Measurements from ENCODE around the gene GPR135. TPM values are rescaled to one million over a fixed set of nuclear protein-coding genes. Genes with fewer than 3 reads are reported as not detected.

The GPR135 gene
- total RNA-seq: 1 to 10 TPM; 1.3 to 1.8 (median 1.8) TPM
- 2.6 TPM for total RNA-seq (2013)

DNA sequence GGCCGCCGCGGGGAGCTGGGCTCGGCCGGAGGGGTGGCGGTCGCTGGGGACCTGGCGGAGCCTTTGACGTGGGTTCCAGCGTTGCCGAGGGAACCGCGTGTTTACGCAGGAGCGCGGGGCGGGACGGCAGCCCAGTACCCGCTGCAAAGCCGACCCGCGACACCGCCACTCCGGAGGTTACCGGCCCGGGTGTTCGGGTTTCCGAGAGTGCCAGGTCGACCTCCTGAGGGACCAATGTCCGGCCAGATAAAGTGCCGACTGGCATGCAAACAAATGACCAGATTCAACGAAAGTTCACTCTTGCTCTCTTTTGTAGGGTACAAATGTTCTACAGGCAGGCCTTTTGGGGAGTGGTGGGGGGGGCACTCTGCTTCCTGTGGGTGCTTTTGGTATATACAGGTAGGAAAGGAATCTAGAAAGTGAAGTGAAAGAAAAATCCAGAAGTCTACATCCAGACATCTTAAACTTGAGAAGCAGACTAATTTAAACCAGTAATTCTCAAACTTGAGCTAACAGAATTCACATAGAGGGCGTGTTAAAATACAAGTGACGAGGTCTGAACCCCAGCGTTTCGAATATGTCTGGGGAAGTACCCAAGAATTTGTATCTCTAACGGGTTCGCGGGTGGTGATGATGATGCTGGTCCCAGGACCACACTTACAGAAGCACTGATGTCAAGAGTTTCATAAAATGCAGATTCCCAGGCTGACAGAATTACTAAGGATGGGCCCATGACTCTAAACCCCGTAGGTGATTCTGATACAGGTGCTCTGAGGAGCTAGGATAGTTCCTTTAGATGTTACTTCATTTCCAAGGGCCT lies at the start of gene GPR135:
Gene GPR135, minus strand, starts transcription at position 65 of the 820 bp plus-strand sequence. CDS start 154 bp downstream, outside the sequence.
- TF ChIP-seq, protein P1, sequence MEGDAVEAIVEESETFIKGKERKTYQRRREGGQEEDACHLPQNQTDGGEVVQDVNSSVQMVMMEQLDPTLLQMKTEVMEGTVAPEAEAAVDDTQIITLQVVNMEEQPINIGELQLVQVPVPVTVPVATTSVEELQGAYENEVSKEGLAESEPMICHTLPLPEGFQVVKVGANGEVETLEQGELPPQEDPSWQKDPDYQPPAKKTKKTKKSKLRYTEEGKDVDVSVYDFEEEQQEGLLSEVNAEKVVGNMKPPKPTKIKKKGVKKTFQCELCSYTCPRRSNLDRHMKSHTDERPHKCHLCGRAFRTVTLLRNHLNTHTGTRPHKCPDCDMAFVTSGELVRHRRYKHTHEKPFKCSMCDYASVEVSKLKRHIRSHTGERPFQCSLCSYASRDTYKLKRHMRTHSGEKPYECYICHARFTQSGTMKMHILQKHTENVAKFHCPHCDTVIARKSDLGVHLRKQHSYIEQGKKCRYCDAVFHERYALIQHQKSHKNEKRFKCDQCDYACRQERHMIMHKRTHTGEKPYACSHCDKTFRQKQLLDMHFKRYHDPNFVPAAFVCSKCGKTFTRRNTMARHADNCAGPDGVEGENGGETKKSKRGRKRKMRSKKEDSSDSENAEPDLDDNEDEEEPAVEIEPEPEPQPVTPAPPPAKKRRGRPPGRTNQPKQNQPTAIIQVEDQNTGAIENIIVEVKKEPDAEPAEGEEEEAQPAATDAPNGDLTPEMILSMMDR (IDR thresholded peaks at IDR 0.05): no peak
- H3K27ac Mint-ChIP-seq: peak within 1 kb of the TSS; percentile 50 to 79
- peaks cover 7 to 19% of the 10 kb centered on the region in 2 donors for H3K4me1 Mint-ChIP-seq

DNA sequence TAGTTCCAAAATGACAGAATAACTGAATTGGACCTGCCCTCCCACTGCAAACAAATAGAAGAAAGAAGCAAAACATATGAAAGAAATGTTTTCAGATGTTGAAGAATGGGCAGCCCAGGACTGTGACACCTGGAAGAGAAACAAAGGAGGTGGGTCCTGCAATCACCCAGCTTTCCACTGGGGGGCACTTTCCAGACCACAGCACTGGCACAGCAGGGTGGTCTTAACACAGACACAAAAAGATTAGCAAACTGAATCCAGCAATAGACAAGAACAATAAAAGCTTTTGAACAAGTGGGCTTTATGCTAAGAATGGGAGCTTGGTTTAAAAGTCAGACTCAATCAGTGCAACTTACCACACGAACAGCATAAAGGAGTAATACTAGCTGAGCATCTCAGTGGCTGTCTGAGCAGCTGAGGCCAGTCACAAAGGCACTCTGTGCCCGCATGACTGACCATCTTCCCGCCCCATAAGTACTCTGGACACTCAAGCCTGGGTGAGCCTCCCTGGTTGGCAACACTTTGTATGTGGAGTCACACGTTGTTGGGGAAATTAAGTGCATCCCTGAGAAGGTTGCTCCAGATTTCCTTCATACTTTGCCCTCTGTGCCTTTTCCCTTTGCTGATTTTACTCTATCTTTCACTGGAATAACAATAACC lies 46.9 kb upstream of the GPR135 start:
- H3K4me1 ChIP-seq (ENCODE audit: control insufficient read depth, insufficient read depth, low read length): no peaks in the 10 kb centered on the region
- H3K27me3 Mint-ChIP-seq (ENCODE audit: low read depth in 2 of 2): peaks cover 8 to 12% of the 10 kb centered on the region in 2 donors
- WGBS (ENCODE audit: insufficient coverage): 97% methylated on average over 4 of the region's 4 CpGs
- no peak for ATAC-seq
- H3K4me1 Mint-ChIP-seq: peaks cover 4 to 6% of the 10 kb centered on the region in 2 donors
- no peak overlapping the region for H3K27ac Mint-ChIP-seq
- H3K27ac ChIP-seq (ENCODE audit: low read length): no peak overlapping the region
- TF ChIP-seq, protein P1 (IDR thresholded peaks at IDR 0.05): peak; percentile 19
- no peak overlapping the region for H3K4me3 Mint-ChIP-seq
- peak in 1 of 2 donors; percentile 21 for DNase-seq
- H3K4me3 ChIP-seq (ENCODE audit: low read length): no peak overlapping the region
- intact Hi-C loops (cut with micrococcal nuclease): no loop called here
- no peaks in the 10 kb centered on the region for H3K36me3 ChIP-seq (ENCODE audit: control insufficient read depth, insufficient read depth, low read length)
- no peaks in the 10 kb centered on the region for H3K27me3 ChIP-seq (ENCODE audit: control insufficient read depth, insufficient read depth, low read length)
- no peaks in the 10 kb centered on the region for H3K9me3 ChIP-seq (ENCODE audit: control insufficient read depth, insufficient read depth, low read length)
- no peaks in the 10 kb centered on the region for H3K9me3 Mint-ChIP-seq
- no peaks in the 10 kb centered on the region for H3K36me3 Mint-ChIP-seq

More for the DNA sequence above, at the start of gene GPR135:
- H3K9me3 Mint-ChIP-seq: no peaks in the 10 kb centered on the region
- intact Hi-C loops (cut with micrococcal nuclease): loop anchor here (1.0 kb wide), 1 partner anchor 19 kb away; the partner anchor contains the start of genes JKAMP and L3HYPDH
- peaks cover 13% of the 10 kb centered on the region for H3K4me1 ChIP-seq (ENCODE audit: control insufficient read depth, insufficient read depth, low read length)
- H3K27ac ChIP-seq (ENCODE audit: low read length): no peak within 1 kb of the TSS
- no peaks in the 10 kb centered on the region for H3K9me3 ChIP-seq (ENCODE audit: control insufficient read depth, insufficient read depth, low read length)
- peaks cover 4% of the 10 kb centered on the region for H3K36me3 ChIP-seq (ENCODE audit: control insufficient read depth, insufficient read depth, low read length)
- peaks cover 4 to 9% of the 10 kb centered on the region in 2 donors for H3K27me3 Mint-ChIP-seq (ENCODE audit: low read depth in 2 of 2)
- DNase-seq (peak in 1 of 2 donors; percentile 66), ATAC-seq (peak in 2 of 3 donors; percentile 43 to 54)
- H3K4me3 Mint-ChIP-seq: peak within 1 kb of the TSS; percentile 90
- WGBS (ENCODE audit: insufficient coverage): 20% methylated on average over 40 of the region's 40 CpGs
- peaks cover 6% of the 10 kb centered on the region for H3K27me3 ChIP-seq (ENCODE audit: control insufficient read depth, insufficient read depth, low read length)
- H3K4me3 ChIP-seq (ENCODE audit: low read length): peak within 1 kb of the TSS; percentile 52
- no peaks in the 10 kb centered on the region for H3K36me3 Mint-ChIP-seq

DNA sequence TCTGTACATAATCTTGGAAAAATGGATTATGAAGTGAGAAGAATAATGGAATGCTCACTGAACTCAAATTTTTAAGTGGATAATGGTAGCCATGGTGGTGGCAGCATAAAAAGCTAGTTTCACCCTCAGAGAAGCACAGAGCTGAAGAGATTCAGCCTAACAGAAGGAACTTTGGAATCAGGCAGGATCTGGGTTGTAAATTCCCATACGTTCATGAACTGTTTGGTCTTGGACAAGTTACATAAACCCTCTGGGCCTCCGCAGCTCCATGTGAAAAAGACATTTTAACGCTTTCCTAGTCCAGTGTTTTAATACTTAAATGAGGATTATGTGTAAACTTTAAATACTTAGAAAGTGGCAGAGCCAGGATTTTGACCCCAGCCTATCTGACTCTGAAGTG lies 45.8 kb upstream of the GPR135 start:
- Histone ChIP-seq H3K27me3 (ENCODE audit: control insufficient read depth, insufficient read depth, low read length) (no peaks in the 10 kb centered on the region), H3K4me1 (ENCODE audit: control insufficient read depth, insufficient read depth, low read length) (no peaks in the 10 kb centered on the region), H3K27ac (ENCODE audit: low read length) (no peak overlapping the region), H3K36me3 (ENCODE audit: control insufficient read depth, insufficient read depth, low read length) (no peaks in the 10 kb centered on the region), H3K4me3 (ENCODE audit: low read length) (no peak overlapping the region), H3K9me3 (ENCODE audit: control insufficient read depth, insufficient read depth, low read length) (no peaks in the 10 kb centered on the region)
- WGBS (ENCODE audit: insufficient coverage): 56% methylated on average over 3 of the region's 3 CpGs
- peaks cover 4 to 6% of the 10 kb centered on the region in 2 donors for H3K4me1 Mint-ChIP-seq
- no peaks in the 10 kb centered on the region for H3K9me3 Mint-ChIP-seq
- no peak overlapping the region for H3K4me3 Mint-ChIP-seq
- no peaks in the 10 kb centered on the region for H3K36me3 Mint-ChIP-seq
- no peak overlapping the region for H3K27ac Mint-ChIP-seq
- intact Hi-C loops (cut with micrococcal nuclease): no loop called here
- TF ChIP-seq, protein P1 (IDR thresholded peaks at IDR 0.05): no peak
- ATAC-seq (no peak), DNase-seq (no peak)
- peaks cover 5 to 9% of the 10 kb centered on the region in 2 donors for H3K27me3 Mint-ChIP-seq (ENCODE audit: low read depth in 2 of 2)

Data from natural killer cell (primary cell).